HG03354 (cell line): ENCODE measurements around the gene UACA.

ENCODE experiments used
- ATAC-seq: cut with Tn5 transposase; IDR thresholded peaks from one replicate; pipeline ENCODE4 v1.9.1; 2021; ENCODE audit warnings: mild to moderate bottlenecking; ENCODE audit not compliant: unreplicated experiment, poor library complexity, severe bottlenecking

The UACA gene

GRCh38 chr15:70609889-70610288 lies 153.5 kb downstream of the UACA start:
- ATAC-seq, result no peak

GRCh38 chr15:70608144-70608543 lies 155.2 kb downstream of the UACA start:
- no peak for ATAC-seq

GRCh38 chr15:70605606-70606410 lies 157.6 kb downstream of the UACA start:
- ATAC-seq, result no peak

- ATAC-seq, result no peak
Measured at GRCh38 chr15:70604666-70605315, 158.6 kb downstream of the UACA start.
